Lower leg skin (tissue), 3 donors: Measurements from ENCODE around the gene OR9Q2.

Experiments used
- CTCF ChIP-seq, 3 donors: fragments of 450-650 bp; IDR thresholded peaks; one replicate each; pipeline ENCODE4 v1.5.1; 2016; ENCODE audit warnings: antibody characterized with exemption in 3 of 3, mild to moderate bottlenecking in 3 of 3, moderate library complexity in 2 of 3
- POLR2A ChIP-seq, 2 donors: fragments of 450-650 bp; IDR thresholded peaks; one replicate each; pipeline ENCODE4 v1.6.1; 2016 to 2017; ENCODE audit warnings: antibody characterized with exemption in 2 of 2, mild to moderate bottlenecking in 1 of 2, moderate library complexity in 1 of 2

GRCh38 chr11:58152781-58153180 is 36.1 kb upstream of the OR9Q2 start:
- TF ChIP-seq CTCF (IDR thresholded peaks at IDR 0.05) (no peak), POLR2A (IDR thresholded peaks at IDR 0.05) (no peak)
